IMR-90 (cell line): Measurements from ENCODE around the gene PCID2. TPM values are rescaled to one million over a fixed set of nuclear protein-coding genes. Genes with fewer than 3 reads are reported as not detected.

Experiments used
- ATAC-seq: fragments of 200-7000 bp; cut with Tn5 transposase; 2 replicates; pipeline ENCODE4 v1.9.1; 2020; ENCODE audit warnings: low read depth, mild to moderate bottlenecking, moderate library complexity
- BruUV-seq: library from RNA; stranded (reverse); fragments of 400-500 nt; replicated peaks from 2 replicates; lab custom pipeline; 2021; lab: Mats Ljungman, UMichigan
- CTCF ChIA-PET: fragments of 300-600 bp; formaldehyde crosslinking; extraction: SDS; loops from one replicate; lab custom pipeline; 2021; ENCODE audit warnings: antibody characterized with exemption; lab: Yijun Ruan, JAX
- POLR2A ChIA-PET: fragments of 300-600 bp; sonication (Branson Sonifier 250); formaldehyde crosslinking; loops from one replicate; lab custom pipeline; 2022; ENCODE audit warnings: antibody characterized with exemption; ENCODE audit not compliant: unreplicated experiment; lab: Charles Lee
- DNase-seq: peaks from one replicate; pipeline ENCODE4 v3.0.0; 2013
- H2AFZ ChIP-seq: replicated peaks from 2 replicates; pipeline ENCODE3; 2013; ENCODE audit warnings: low read length, mild to moderate bottlenecking; ENCODE audit not compliant: poor library complexity
- H2AK5ac ChIP-seq: 2 replicates; pipeline ENCODE4 v1.6.1; 2013; ENCODE audit warnings: low read depth, low read length, inconsistent platforms
- H2AK9ac ChIP-seq: replicated peaks from 2 replicates; pipeline ENCODE3; 2013; ENCODE audit warnings: mild to moderate bottlenecking, low read depth, low read length, moderate library complexity; ENCODE audit not compliant: poor library complexity
- H2BK120ac ChIP-seq: 2 replicates; pipeline ENCODE4 v1.6.1; 2013; ENCODE audit warnings: low read depth, low read length, inconsistent platforms
- H2BK15ac ChIP-seq: 3 replicates; pipeline ENCODE4 v1.6.1; 2013; ENCODE audit warnings: low read depth, low read length, inconsistent platforms
- H2BK20ac ChIP-seq: 2 replicates; pipeline ENCODE4 v1.6.1; 2013; ENCODE audit warnings: low read depth, mild to moderate bottlenecking, inconsistent platforms, low read length, moderate library complexity
- H2BK5ac ChIP-seq: 2 replicates; pipeline ENCODE4 v1.6.1; 2013; ENCODE audit warnings: mild to moderate bottlenecking, low read depth, low read length, inconsistent platforms; ENCODE audit not compliant: poor library complexity, severe bottlenecking
- H3K14ac ChIP-seq: replicated peaks from 2 replicates; pipeline ENCODE4 v1.6.1; 2013; ENCODE audit warnings: low read depth, low read length, inconsistent platforms
- H3K18ac ChIP-seq: 2 replicates; pipeline ENCODE4 v1.6.1; 2013; ENCODE audit warnings: low read depth, low read length, control low read depth
- H3K23ac ChIP-seq: 2 replicates; pipeline ENCODE4 v1.6.1; 2013; ENCODE audit warnings: low read depth, low read length, inconsistent platforms
- H3K27ac ChIP-seq: 2 replicates; pipeline ENCODE4 v1.5.1; 2013; ENCODE audit warnings: mild to moderate bottlenecking, control low read depth, low read length; ENCODE audit not compliant: insufficient read depth
- H3K27me3 ChIP-seq: 2 replicates; pipeline ENCODE4 v1.6.1; 2013; ENCODE audit warnings: low read length; ENCODE audit not compliant: control insufficient read depth, insufficient read depth
- H3K36me3 ChIP-seq: 2 replicates; pipeline ENCODE4 v1.6.1; 2013; ENCODE audit warnings: low read length, mixed read lengths; ENCODE audit not compliant: control insufficient read depth, insufficient read depth
- H3K4ac ChIP-seq: 2 replicates; pipeline ENCODE4 v1.6.1; 2013; ENCODE audit warnings: low read depth, low read length, inconsistent platforms
- H3K4me1 ChIP-seq: 2 replicates; pipeline ENCODE4 v1.6.1; 2013; ENCODE audit warnings: low read length, mixed read lengths; ENCODE audit not compliant: control insufficient read depth, insufficient read depth
- H3K4me2 ChIP-seq: 2 replicates; pipeline ENCODE4 v1.6.1; 2013; ENCODE audit warnings: low read depth, mild to moderate bottlenecking, control low read depth, low read length, moderate library complexity
- H3K4me3 ChIP-seq: 2 replicates; pipeline ENCODE4 v1.5.1; 2013; ENCODE audit warnings: low read depth, mild to moderate bottlenecking, control low read depth, low read length, moderate library complexity; ENCODE audit not compliant: insufficient read depth
- H3K56ac ChIP-seq: 2 replicates; pipeline ENCODE4 v1.6.1; 2013; ENCODE audit warnings: low read length, inconsistent platforms; ENCODE audit not compliant: insufficient read depth; ENCODE audit errors: extremely low read depth
- H3K79me1 ChIP-seq, 2 experiments: 2 replicates each; pipeline ENCODE4 v1.6.1; 2013; ENCODE audit warnings: low read length in 2 of 2, inconsistent platforms in 1 of 2, low read depth in 1 of 2
- H3K9ac ChIP-seq: 2 replicates; pipeline ENCODE4 v1.6.1; 2013; ENCODE audit warnings: low read depth, low read length, control low read depth
- H3K9me1 ChIP-seq: 2 replicates; pipeline ENCODE4 v1.6.1; 2013; ENCODE audit warnings: low read length, inconsistent platforms; ENCODE audit not compliant: insufficient read depth
- H3K9me3 ChIP-seq: 2 replicates; pipeline ENCODE4 v1.6.1; 2013; ENCODE audit warnings: low read length; ENCODE audit not compliant: control insufficient read depth, insufficient read depth
- H4K20me1 ChIP-seq: 2 replicates; pipeline ENCODE4 v1.6.1; 2013; ENCODE audit warnings: low read length, inconsistent platforms; ENCODE audit not compliant: insufficient read depth
- H4K5ac ChIP-seq: 2 replicates; pipeline ENCODE4 v1.6.1; 2013; ENCODE audit warnings: mild to moderate bottlenecking, low read depth, low read length, control low read depth
- H4K8ac ChIP-seq, 2 experiments: 2 replicates each; pipeline ENCODE4 v1.6.1; 2013; ENCODE audit warnings: low read depth in 2 of 2, low read length in 2 of 2, control low read depth in 1 of 2, inconsistent platforms in 1 of 2
- H4K91ac ChIP-seq: 2 replicates; pipeline ENCODE4 v1.6.1; 2013; ENCODE audit warnings: low read depth, low read length, inconsistent platforms; ENCODE audit not compliant: insufficient read depth
- CEBPB ChIP-seq: IDR thresholded peaks from 2 replicates; pipeline ENCODE4 v1.6.1; 2012; ENCODE audit warnings: low read depth, low read length, improper control_type of control experiment
- CHD1 ChIP-seq: IDR thresholded peaks from 2 replicates; pipeline ENCODE4 v1.6.1; 2012; ENCODE audit warnings: low read depth, low read length, improper control_type of control experiment
- WGBS, 2 experiments: methylation state at CpG; one replicate each; pipeline versions ENCODE4 v1.1.5 to v1.1.7; 2013; ENCODE audit warnings: missing lambda C conversion rate in 2 of 2; ENCODE audit not compliant: insufficient read length in 1 of 2; ENCODE audit errors: extremely low coverage in 2 of 2; 5-methylcytosine and 5-hydroxymethylcytosine counted together
- dilution Hi-C: fragments of 300-500 bp; cut with HindIII; formaldehyde crosslinking; loops from one replicate; pipeline ENCODE4 v1.14.3; 2018; ENCODE audit warnings: low sequenced_read_pairs; ENCODE audit not compliant: unreplicated experiment
- in situ Hi-C: fragments of 300-500 bp; cut with MboI; formaldehyde crosslinking; loops from 3 replicates; pipeline ENCODE4 v1.14.3; 2019; ENCODE audit warnings: low sequenced_read_pairs, inconsistent platforms, mixed read lengths
- intact Hi-C: fragments of 100-400 bp; cut with micrococcal nuclease; formaldehyde crosslinking; loops from 2 replicates; pipeline ENCODE4 v1.10.0; 2022
- polyA plus RNA-seq, 3 experiments: library from polyadenylated mRNA; depleted of rRNA; stranded (reverse); fragments of >200 nt; gene quantifications; 2 replicates each; pipeline ENCODE4 v1.2.3, GENCODE V29; 2012; ENCODE audit warnings: low replicate concordance in 1 of 3
- total RNA-seq: library from RNA; depleted of rRNA; stranded (reverse); fragments of >200 nt; gene quantifications from 2 replicates; pipeline ENCODE4 v1.2.3, GENCODE V29; 2012

PCID2 gene
- total and polyA plus RNA-seq, 2 of the 4 experiments (the other 2 are of a cell fraction) = 83.5 to 90.9 TPM

DNA sequence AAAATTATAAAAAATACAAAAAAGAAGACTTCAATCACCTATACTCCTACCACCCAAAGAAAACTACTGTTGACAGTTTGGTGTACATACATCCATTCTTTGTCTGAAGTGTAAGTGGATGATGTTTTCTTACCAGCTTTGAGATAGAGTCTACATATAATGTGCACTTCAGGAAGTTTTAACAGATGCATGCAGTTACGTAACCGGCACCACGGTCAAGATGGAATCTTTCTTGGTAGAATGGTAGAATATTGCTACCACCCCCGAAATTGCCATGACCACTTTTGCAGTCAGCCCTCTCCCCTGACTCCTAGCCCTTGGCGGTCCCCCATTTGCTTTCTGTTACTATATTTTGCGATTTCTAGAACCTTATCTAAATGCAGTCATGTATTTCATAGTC is 2.4 kb upstream of the PCID2 start:
- Histone ChIP-seq H2BK15ac (no peak overlapping the region), H3K27me3 (no peaks in the 10 kb centered on the region), H2BK120ac (no peak overlapping the region), H3K14ac (no peak overlapping the region), H3K9ac (no peak overlapping the region), H2BK5ac (no peak overlapping the region), H4K91ac (no peak overlapping the region), H3K4ac (no peak overlapping the region), H2AK9ac (no peak overlapping the region), H3K4me3 (peak overlapping the region; percentile 4; the same call in 1 of the 2 replicates), H3K4me1 (peaks cover 21% of the 10 kb centered on the region), H3K27ac (no peak overlapping the region), H2BK20ac (no peak overlapping the region), H3K23ac (peak overlapping the region; percentile 6; the same call in 1 of the 2 replicates), H2AFZ (no peak overlapping the region), H4K5ac (no peak overlapping the region), H4K20me1 (peaks cover 49% of the 10 kb centered on the region), H3K9me3 (no peaks in the 10 kb centered on the region), H3K9me1 (peaks cover 20% of the 10 kb centered on the region), H2AK5ac (no peak overlapping the region), H3K4me2 (peak overlapping the region; percentile 80), H4K8ac (no peak overlapping the region), H3K79me1 (peaks cover 11 to 51% of the 10 kb centered on the region in 2 experiments), H3K18ac (no peak overlapping the region), H3K56ac (no peak overlapping the region), H3K36me3 (peaks cover 5% of the 10 kb centered on the region)
- POLR2A ChIA-PET = no interaction called here
- intact Hi-C loops (loop anchor here (2.0 kb wide), 1 partner anchor 58 kb away; no protein-coding TSS in a partner anchor), in situ Hi-C loops (no loop called here), dilution Hi-C loops (no loop called here)
- no peak for DNase-seq
- no peak for ATAC-seq
- TSS peak; percentile 38 for BruUV-seq
- peak; percentile 58 for TF ChIP-seq CEBPB
- TF ChIP-seq CHD1 = no peak
- no CpG with 5 or more reads among the region's 6 CpGs for WGBS, 2 experiments
- CTCF ChIA-PET = no interaction called here
